A549 (cell line): ENCODE data around the gene STAT1. TPM values are rescaled to one million over a fixed set of nuclear protein-coding genes. Genes with fewer than 3 reads are reported as not detected.

Experiments used
- ATAC-seq, 2 experiments: fragments of 200-7000 bp in 1 of 2; fragments of >200 bp in 1 of 2; cut with Nextera tagmentation in 1 of 2; cut with Tn5 transposase in 1 of 2; 3 replicates each; pipeline versions ENCODE4 v1.8.0 to v1.9.1; 2018 to 2020; ENCODE audit warnings: mild to moderate bottlenecking in 1 of 2, moderate library complexity in 1 of 2
- CTCF ChIA-PET: fragments of 300-600 bp; sonication (Branson Sonifier 250); formaldehyde crosslinking; extraction: SDS; loops from one replicate; lab custom pipeline; 2021; ENCODE audit warnings: antibody characterized with exemption, inconsistent platforms; lab: Yijun Ruan, JAX
- POLR2A ChIA-PET: fragments of 350-600 bp; formaldehyde crosslinking; extraction: SDS; loops from one replicate; lab custom pipeline; 2021; ENCODE audit warnings: antibody characterized with exemption, inconsistent platforms; lab: Yijun Ruan, JAX
- DNase-seq, 2 experiments: peaks; one replicate each; pipeline versions ENCODE4 v3.0.0 to v3.0.0-alpha.2; 2011 to 2016; ENCODE audit warnings: low read depth in 1 of 2, low spot score in 1 of 2
- FAIRE-seq: peaks from 2 replicates; lab custom pipeline; 2011; peaks lifted over from hg19 to GRCh38; lab: Jason Lieb, UNC
- H3K27ac ChIP-seq, 2 experiments: fragments of >200 bp; sonication (Bioruptor Twin); formaldehyde crosslinking; 3 replicates each; pipeline ENCODE4 v1.5.1; 2016 to 2017
- H3K4me1 ChIP-seq: fragments of >200 bp; sonication (Bioruptor Twin); formaldehyde crosslinking; 3 replicates; pipeline ENCODE4 v1.6.1; 2016
- H3K4me2 ChIP-seq: fragments of >200 bp; sonication (Bioruptor Twin); formaldehyde crosslinking; 3 replicates; pipeline ENCODE4 v1.6.1; 2016
- H3K4me3 ChIP-seq: fragments of >200 bp; sonication (Bioruptor Twin); formaldehyde crosslinking; 3 replicates; pipeline ENCODE4 v1.5.1; 2016
- H3K9me3 ChIP-seq: fragments of >200 bp; sonication (Bioruptor Twin); formaldehyde crosslinking; 3 replicates; pipeline ENCODE4 v1.6.1; 2016
- BHLHE40 ChIP-seq: IDR thresholded peaks from 2 replicates; pipeline ENCODE4 v1.6.1; 2012; ENCODE audit warnings: low read depth, low read length, inconsistent platforms
- CBX2 ChIP-seq: fragments of 200-600 bp; sonication (generic); IDR thresholded peaks from 2 replicates; pipeline ENCODE4 v1.6.1; 2016; ENCODE audit warnings: low read depth, mild to moderate bottlenecking, borderline replicate concordance
- CBX8 ChIP-seq: fragments of 200-600 bp; sonication (generic); IDR thresholded peaks from 2 replicates; pipeline ENCODE4 v1.6.1; 2016
- CHD2 ChIP-seq: fragments of 150-350 bp; IDR thresholded peaks from 2 replicates; pipeline ENCODE4 v1.6.1; 2014; ENCODE audit warnings: low read length; ENCODE audit not compliant: partially characterized antibody
- EHMT2 ChIP-seq: fragments of 200-600 bp; sonication (generic); IDR thresholded peaks from 2 replicates; pipeline ENCODE4 v1.6.1; 2016; ENCODE audit warnings: antibody characterized with exemption, low read depth, mild to moderate bottlenecking, moderate library complexity
- ELK1 ChIP-seq: fragments of 150-350 bp; IDR thresholded peaks from 2 replicates; pipeline ENCODE4 v1.6.1; 2014; ENCODE audit warnings: low read depth, mild to moderate bottlenecking, low read length
- EP300 ChIP-seq, 2 experiments: fragments of >200 bp; sonication (Bioruptor Twin); formaldehyde crosslinking; IDR thresholded peaks; 2 replicates in 1 of 2; 3 replicates in 1 of 2; pipeline ENCODE4 v1.6.1; 2016 to 2017
- ESRRA ChIP-seq: fragments of 150-350 bp; IDR thresholded peaks from 2 replicates; pipeline ENCODE4 v1.6.1; 2014; ENCODE audit warnings: mild to moderate bottlenecking, low read length, borderline replicate concordance
- FOSB ChIP-seq: fragments of 250-450 bp; sonication (Bioruptor Pico); IDR thresholded peaks from 2 replicates; pipeline ENCODE4 v1.5.0; 2020; ENCODE audit warnings: mild to moderate bottlenecking, moderate library complexity
- GATA3 ChIP-seq: IDR thresholded peaks from 2 replicates; pipeline ENCODE4 v1.6.1; 2012; ENCODE audit warnings: borderline replicate concordance
- HDAC2 ChIP-seq: fragments of 200-600 bp; sonication (generic); IDR thresholded peaks from 2 replicates; pipeline ENCODE4 v1.6.1; 2016
- HOXB13 ChIP-seq: fragments of 250-450 bp; sonication (Bioruptor Pico); IDR thresholded peaks from 2 replicates; pipeline ENCODE4 v1.5.0; 2020; ENCODE audit warnings: low read depth, mild to moderate bottlenecking, moderate library complexity
- HOXB5 ChIP-seq: fragments of 250-450 bp; sonication (Bioruptor Pico); IDR thresholded peaks from 2 replicates; pipeline ENCODE4 v1.5.0; 2020; ENCODE audit warnings: mild to moderate bottlenecking, moderate library complexity
- JUNB ChIP-seq: fragments of >200 bp; sonication (Bioruptor Twin); formaldehyde crosslinking; IDR thresholded peaks from 2 replicates; pipeline ENCODE4 v1.6.1; 2016
- KDM1A ChIP-seq: fragments of 200-600 bp; sonication (generic); IDR thresholded peaks from 2 replicates; pipeline ENCODE4 v1.6.1; 2016; ENCODE audit warnings: low read depth, mild to moderate bottlenecking
- MAFK ChIP-seq: fragments of 450-650 bp; IDR thresholded peaks from 2 replicates; pipeline ENCODE4 v1.6.1; 2014; ENCODE audit not compliant: partially characterized antibody
- MYC ChIP-seq: IDR thresholded peaks from 2 replicates; pipeline ENCODE4 v1.6.1; 2012; ENCODE audit warnings: mild to moderate bottlenecking, inconsistent platforms, low read length, improper control_type of control experiment, borderline replicate concordance
- NPAS2 ChIP-seq: fragments of 250-450 bp; sonication (Bioruptor Pico); IDR thresholded peaks from 2 replicates; pipeline ENCODE4 v1.8.0; 2022; ENCODE audit warnings: mild to moderate bottlenecking, moderate library complexity, borderline replicate concordance
- NR3C1 ChIP-seq: fragments of >200 bp; sonication (Bioruptor Twin); formaldehyde crosslinking; IDR thresholded peaks from 3 replicates; pipeline ENCODE4 v1.6.1; 2017
- POLR2AphosphoS2 ChIP-seq: conservative IDR thresholded peaks from 2 replicates; pipeline ENCODE4 v1.6.1; 2012; ENCODE audit warnings: low read length, improper control_type of control experiment, inconsistent platforms
- RAD21 ChIP-seq, 2 experiments: fragments of >200 bp in 1 of 2; sonication (Bioruptor Twin) in 1 of 2; formaldehyde crosslinking in 1 of 2; IDR thresholded peaks in 1 of 2; conservative IDR thresholded peaks in 1 of 2; 2 replicates in 1 of 2; 3 replicates in 1 of 2; pipeline ENCODE4 v1.6.1; 2012 to 2018; ENCODE audit warnings: inconsistent platforms in 1 of 2
- RARB ChIP-seq: fragments of 250-450 bp; sonication (Bioruptor Pico); IDR thresholded peaks from 2 replicates; pipeline ENCODE4 v1.8.0; 2021; ENCODE audit warnings: mild to moderate bottlenecking, moderate library complexity
- RCOR1 ChIP-seq: fragments of 150-350 bp; IDR thresholded peaks from 2 replicates; pipeline ENCODE4 v1.6.1; 2014; ENCODE audit warnings: antibody characterized with exemption, low read length, low read depth
- RFX5 ChIP-seq: fragments of 450-650 bp; IDR thresholded peaks from 2 replicates; pipeline ENCODE4 v1.7.1; 2014; ENCODE audit warnings: antibody characterized with exemption, mild to moderate bottlenecking, moderate library complexity
- RNF2 ChIP-seq: fragments of 200-600 bp; sonication (generic); IDR thresholded peaks from 2 replicates; pipeline ENCODE4 v1.6.1; 2016; ENCODE audit warnings: low read depth, mild to moderate bottlenecking, antibody characterized with exemption, moderate library complexity, borderline replicate concordance
- SREBF2 ChIP-seq: fragments of 450-650 bp; IDR thresholded peaks from 2 replicates; pipeline ENCODE4 v1.6.1; 2014; ENCODE audit warnings: mild to moderate bottlenecking, moderate library complexity
- TP53 ChIP-seq: fragments of 250-450 bp; sonication (Bioruptor Pico); IDR thresholded peaks from 2 replicates; pipeline ENCODE4 v1.5.0; 2021; ENCODE audit warnings: mild to moderate bottlenecking, moderate library complexity
- USF2 ChIP-seq: fragments of 450-650 bp; IDR thresholded peaks from 2 replicates; pipeline ENCODE4 v1.6.1; 2014; ENCODE audit warnings: antibody characterized with exemption
- ZC3H11A ChIP-seq: fragments of 450-650 bp; IDR thresholded peaks from 2 replicates; pipeline ENCODE4 v1.6.1; 2014; ENCODE audit warnings: antibody characterized with exemption, mild to moderate bottlenecking
- ZFP36 ChIP-seq: fragments of 450-650 bp; IDR thresholded peaks from 2 replicates; pipeline ENCODE4 v1.6.1; 2014; ENCODE audit warnings: borderline replicate concordance; ENCODE audit not compliant: partially characterized antibody
- ZNF302 ChIP-seq: fragments of 250-450 bp; sonication (Bioruptor Pico); IDR thresholded peaks from 2 replicates; pipeline ENCODE4 v1.9.0; 2021; ENCODE audit warnings: inconsistent platforms, mild to moderate bottlenecking, moderate library complexity
- ZSCAN20 ChIP-seq: fragments of 250-450 bp; sonication (Bioruptor Pico); IDR thresholded peaks from 2 replicates; pipeline ENCODE4 v1.8.0; 2022; ENCODE audit warnings: mild to moderate bottlenecking, moderate library complexity
- WGBS: methylation state at CpG from one replicate; pipeline ENCODE4 v1.1.6; 2017; ENCODE audit errors: missing lambda C conversion rate; 5-methylcytosine and 5-hydroxymethylcytosine counted together
- polyA plus RNA-seq, 4 experiments: library from polyadenylated mRNA; depleted of rRNA in 3 of 4; stranded (reverse); fragments of >200 nt; fragmentation: RNase III in 1 of 4; extraction: RNeasy Plus Mini Kit Qiagen cat#74134 plus additional on column Dnase treatment in 1 of 4; gene quantifications; 2 replicates in 3 of 4; 3 replicates in 1 of 4; pipeline ENCODE4 v1.2.3, GENCODE V29; 2011 to 2017
- TF ChIP-seq, protein P1 (sequence below): fragments of >200 bp; sonication (Bioruptor Twin); formaldehyde crosslinking; IDR thresholded peaks from 3 replicates; pipeline ENCODE4 v1.6.1; 2016
- TF ChIP-seq, protein P2 (sequence below): fragments of 250-450 bp; sonication (Bioruptor Pico); IDR thresholded peaks from 2 replicates; pipeline ENCODE4 v1.5.0; 2021; ENCODE audit warnings: mild to moderate bottlenecking, moderate library complexity, borderline replicate concordance
- TF ChIP-seq, protein P3 (sequence below): IDR thresholded peaks from 2 replicates; pipeline ENCODE4 v1.6.1; 2012
- TF ChIP-seq, protein P4 (sequence below): fragments of 250-450 bp; sonication (Bioruptor Pico); IDR thresholded peaks from 2 replicates; pipeline ENCODE4 v1.5.0; 2020; ENCODE audit warnings: low read depth, mild to moderate bottlenecking, moderate library complexity

The STAT1 gene
- polyA plus RNA-seq, 2 of the 4 experiments (the other 2 are of a cell fraction) = 105 to 182 TPM

DNA sequence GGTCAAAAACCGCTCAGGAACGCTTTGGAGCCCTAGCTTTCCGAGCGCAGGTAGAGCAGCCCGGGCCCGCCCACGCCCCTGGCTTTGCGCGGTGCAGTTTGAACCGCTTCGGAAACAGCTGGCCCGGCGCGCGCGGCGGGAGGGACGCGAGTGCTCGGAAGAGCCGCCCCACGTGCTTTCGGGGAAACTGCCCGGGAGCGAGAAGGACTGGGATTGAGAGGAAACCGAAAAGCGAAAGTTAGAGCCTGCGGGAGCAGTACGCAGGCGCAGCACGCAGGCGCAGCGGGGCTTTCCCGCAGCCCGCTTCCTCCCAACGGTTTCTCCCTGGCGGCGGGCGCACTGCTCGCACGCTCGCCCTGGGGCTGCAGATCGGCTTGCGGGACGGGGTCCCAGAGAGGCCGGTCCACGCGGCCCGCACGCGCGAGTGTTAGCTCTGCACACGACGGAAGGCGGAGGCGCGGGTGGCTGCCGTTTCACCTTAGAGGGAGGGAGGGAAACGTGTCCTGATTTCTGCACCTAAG, 6.3 kb upstream of the STAT1 start:
- FAIRE-seq (no peak), ATAC-seq (peak; percentile 95 to 97), DNase-seq (peak; percentile 95 to 96)
- CTCF ChIA-PET = interaction anchor here (0.9 to 1.4 kb wide), 3 partner anchors 9 to 24 kb away, joined by 3 to 6 read pairs (median 3); no protein-coding TSS in a partner anchor
- Histone ChIP-seq H3K9me3 (no peaks in the 10 kb centered on the region), H3K27ac (peak overlapping the region; percentile 95 to 99), H3K4me2 (peak overlapping the region; percentile 98), H3K4me3 (peak overlapping the region; percentile 71), H3K4me1 (peaks cover 34% of the 10 kb centered on the region)
- POLR2A ChIA-PET = interaction anchor here (1.1 to 2.5 kb wide), 6 partner anchors 15 to 135 kb away, joined by 3 to 24 read pairs (median 6); no protein-coding TSS in a partner anchor
- whole genome bisulfite sequencing = under 1% methylated on average over 37 of the region's 59 CpGs
- TF ChIP-seq BHLHE40 = peak; percentile 39; the same call in 1 of the 2 replicates
- no peak for TF ChIP-seq RFX5
- no peak for TF ChIP-seq NR3C1
- TF ChIP-seq CHD2 = no peak
- no peak for TF ChIP-seq ZC3H11A
- no peak for TF ChIP-seq EHMT2
- TF ChIP-seq RARB (CRISPR knock-in tag) = 0 out of 2 replicates have a peak, but pooled peaks have one; percentile 35
- peak; percentile 88 for TF ChIP-seq GATA3
- TF ChIP-seq MYC = peak; percentile 98
- no peak for TF ChIP-seq MAFK
- TF ChIP-seq ZFP36 = no peak
- TF ChIP-seq POLR2AphosphoS2 = no peak
- no peak for TF ChIP-seq ZNF302
- TF ChIP-seq, protein P1, sequence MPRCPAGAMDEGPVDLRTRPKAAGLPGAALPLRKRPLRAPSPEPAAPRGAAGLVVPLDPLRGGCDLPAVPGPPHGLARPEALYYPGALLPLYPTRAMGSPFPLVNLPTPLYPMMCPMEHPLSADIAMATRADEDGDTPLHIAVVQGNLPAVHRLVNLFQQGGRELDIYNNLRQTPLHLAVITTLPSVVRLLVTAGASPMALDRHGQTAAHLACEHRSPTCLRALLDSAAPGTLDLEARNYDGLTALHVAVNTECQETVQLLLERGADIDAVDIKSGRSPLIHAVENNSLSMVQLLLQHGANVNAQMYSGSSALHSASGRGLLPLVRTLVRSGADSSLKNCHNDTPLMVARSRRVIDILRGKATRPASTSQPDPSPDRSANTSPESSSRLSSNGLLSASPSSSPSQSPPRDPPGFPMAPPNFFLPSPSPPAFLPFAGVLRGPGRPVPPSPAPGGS = peak; percentile 93
- no peak for TF ChIP-seq ZSCAN20 (CRISPR knock-in tag)
- peak; percentile 26 to 47; a peak in 4 of 5 replicates for TF ChIP-seq RAD21 (conservative IDR thresholded peaks at IDR 0.05 in 1 of 2, IDR thresholded peaks at IDR 0.05 in 1 of 2)
- TF ChIP-seq TP53 (CRISPR knock-in tag) = no peak
- no peak for TF ChIP-seq ELK1
- peak; percentile 53 for TF ChIP-seq NPAS2 (CRISPR knock-in tag)
- TF ChIP-seq CBX2 = no peak
- TF ChIP-seq, protein P2, sequence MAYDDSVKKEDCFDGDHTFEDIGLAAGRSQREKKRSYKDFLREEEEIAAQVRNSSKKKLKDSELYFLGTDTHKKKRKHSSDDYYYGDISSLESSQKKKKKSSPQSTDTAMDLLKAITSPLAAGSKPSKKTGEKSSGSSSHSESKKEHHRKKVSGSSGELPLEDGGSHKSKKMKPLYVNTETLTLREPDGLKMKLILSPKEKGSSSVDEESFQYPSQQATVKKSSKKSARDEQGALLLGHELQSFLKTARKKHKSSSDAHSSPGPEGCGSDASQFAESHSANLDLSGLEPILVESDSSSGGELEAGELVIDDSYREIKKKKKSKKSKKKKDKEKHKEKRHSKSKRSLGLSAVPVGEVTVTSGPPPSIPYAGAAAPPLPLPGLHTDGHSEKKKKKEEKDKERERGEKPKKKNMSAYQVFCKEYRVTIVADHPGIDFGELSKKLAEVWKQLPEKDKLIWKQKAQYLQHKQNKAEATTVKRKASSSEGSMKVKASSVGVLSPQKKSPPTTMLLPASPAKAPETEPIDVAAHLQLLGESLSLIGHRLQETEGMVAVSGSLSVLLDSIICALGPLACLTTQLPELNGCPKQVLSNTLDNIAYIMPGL = no peak
- no peak for TF ChIP-seq RCOR1
- no peak for TF ChIP-seq HDAC2
- TF ChIP-seq EP300 (IDR thresholded peaks at IDR 0.05) = peak in 1 of 2 experiments; percentile 55; a peak in 1 of 5 replicates
- TF ChIP-seq, protein P3, sequence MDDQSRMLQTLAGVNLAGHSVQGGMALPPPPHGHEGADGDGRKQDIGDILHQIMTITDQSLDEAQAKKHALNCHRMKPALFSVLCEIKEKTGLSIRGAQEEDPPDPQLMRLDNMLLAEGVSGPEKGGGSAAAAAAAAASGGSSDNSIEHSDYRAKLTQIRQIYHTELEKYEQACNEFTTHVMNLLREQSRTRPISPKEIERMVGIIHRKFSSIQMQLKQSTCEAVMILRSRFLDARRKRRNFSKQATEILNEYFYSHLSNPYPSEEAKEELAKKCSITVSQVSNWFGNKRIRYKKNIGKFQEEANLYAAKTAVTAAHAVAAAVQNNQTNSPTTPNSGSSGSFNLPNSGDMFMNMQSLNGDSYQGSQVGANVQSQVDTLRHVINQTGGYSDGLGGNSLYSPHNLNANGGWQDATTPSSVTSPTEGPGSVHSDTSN = peak; percentile 95
- TF ChIP-seq, protein P4, sequence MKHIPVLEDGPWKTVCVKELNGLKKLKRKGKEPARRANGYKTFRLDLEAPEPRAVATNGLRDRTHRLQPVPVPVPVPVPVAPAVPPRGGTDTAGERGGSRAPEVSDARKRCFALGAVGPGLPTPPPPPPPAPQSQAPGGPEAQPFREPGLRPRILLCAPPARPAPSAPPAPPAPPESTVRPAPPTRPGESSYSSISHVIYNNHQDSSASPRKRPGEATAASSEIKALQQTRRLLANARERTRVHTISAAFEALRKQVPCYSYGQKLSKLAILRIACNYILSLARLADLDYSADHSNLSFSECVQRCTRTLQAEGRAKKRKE (CRISPR knock-in tag) = peak; percentile 85; the same call in 1 of the 2 replicates
- no peak for TF ChIP-seq CBX8
- TF ChIP-seq HOXB13 (CRISPR knock-in tag) = no peak
- TF ChIP-seq RNF2 = no peak
- TF ChIP-seq JUNB = no peak
- TF ChIP-seq SREBF2 = no peak
- TF ChIP-seq USF2 = peak; percentile 84
- no peak for TF ChIP-seq FOSB
- TF ChIP-seq ESRRA = no peak
- no peak for TF ChIP-seq KDM1A
- TF ChIP-seq HOXB5 (CRISPR knock-in tag) = 0 out of 2 replicates have a peak, but pooled peaks have one; percentile 13
